NCI-H146 (cell line): ENCODE results near the gene ZNF320.
"Not testable (repeated sequence)": the region's sequence is repeated elsewhere in the genome, so short reads cannot be mapped to it uniquely, and the experiment has no call there.

ENCODE experiments used
- DNase-seq: peaks from one replicate; lab custom pipeline; 2025; lab: John Stamatoyannopoulos, UW

Gene ZNF320

GRCh38 chr19:52897138-52897935 is at the start of gene ZNF320:
ZNF320 (minus strand) TSS chr19:52897635; CDS start chr19:52890255, 7,380 bp downstream.
- peak; percentile 98 for DNase-seq

GRCh38 chr19:52946322-52947310 is 49.2 kb upstream of the ZNF320 start:
- peak; percentile 86 for DNase-seq

- peak; percentile 40 for DNase-seq
These were observed 48.4 kb upstream of the ZNF320 start for GRCh38 chr19:52945652-52946321.

GRCh38 chr19:52944703-52945493 is 47.5 kb upstream of the ZNF320 start:
- peak; percentile 85 for DNase-seq

GRCh38 chr19:52943884-52944643 is 46.6 kb upstream of the ZNF320 start:
- no peak for DNase-seq

- DNase-seq, result no peak
These were observed 45.9 kb upstream of the ZNF320 start for GRCh38 chr19:52943134-52943883.

- peak; percentile 91 for DNase-seq
These were observed 45.1 kb upstream of the ZNF320 start for GRCh38 chr19:52942386-52943133.

GRCh38 chr19:52941941-52942385 is 44.5 kb upstream of the ZNF320 start:
- peak; percentile 45 for DNase-seq

GRCh38 chr19:52941523-52941922 is 44.1 kb upstream of the ZNF320 start:
- DNase-seq, result peak; percentile 16

GRCh38 chr19:52940905-52941304 is 43.5 kb upstream of the ZNF320 start:
- not testable (repeated sequence) for DNase-seq

GRCh38 chr19:52938761-52939160 is 41.3 kb upstream of the ZNF320 start:
- DNase-seq, result no peak

GRCh38 chr19:52936954-52937325 is 39.5 kb upstream of the ZNF320 start:
- DNase-seq, result no peak

- no peak for DNase-seq
These were observed 38.9 kb upstream of the ZNF320 start for GRCh38 chr19:52936151-52936953.

- DNase-seq, result no peak
These were observed 38.0 kb upstream of the ZNF320 start for GRCh38 chr19:52935434-52935833.

GRCh38 chr19:52924641-52925040 is 27.2 kb upstream of the ZNF320 start:
- not testable (repeated sequence) for DNase-seq

GRCh38 chr19:52923778-52924593 is 26.6 kb upstream of the ZNF320 start:
- DNase-seq, result no peak
